ENCODE results near the gene ACSM6.

DNA sequence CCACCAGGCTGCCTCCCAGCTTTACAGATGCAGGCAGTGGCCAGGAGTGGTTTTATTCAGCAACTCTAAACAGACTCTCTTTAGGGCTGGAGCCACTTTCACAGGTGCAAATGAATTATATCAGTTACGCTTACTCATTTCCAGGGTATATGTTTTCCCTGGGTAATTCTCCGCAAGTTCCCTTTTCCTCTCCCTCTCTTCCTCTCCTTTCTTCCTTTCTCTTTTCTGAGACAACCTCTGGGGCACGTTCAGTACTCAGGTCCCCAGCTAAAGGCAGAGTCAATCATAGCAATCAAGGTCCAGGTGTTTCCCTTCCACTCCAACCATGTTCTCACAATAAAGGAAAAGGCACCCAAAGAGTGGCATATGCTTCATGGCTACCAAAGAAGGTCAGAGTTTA is 55.4 kb downstream of the ACSM6 start:
- TF ChIP-seq, protein P1, sequence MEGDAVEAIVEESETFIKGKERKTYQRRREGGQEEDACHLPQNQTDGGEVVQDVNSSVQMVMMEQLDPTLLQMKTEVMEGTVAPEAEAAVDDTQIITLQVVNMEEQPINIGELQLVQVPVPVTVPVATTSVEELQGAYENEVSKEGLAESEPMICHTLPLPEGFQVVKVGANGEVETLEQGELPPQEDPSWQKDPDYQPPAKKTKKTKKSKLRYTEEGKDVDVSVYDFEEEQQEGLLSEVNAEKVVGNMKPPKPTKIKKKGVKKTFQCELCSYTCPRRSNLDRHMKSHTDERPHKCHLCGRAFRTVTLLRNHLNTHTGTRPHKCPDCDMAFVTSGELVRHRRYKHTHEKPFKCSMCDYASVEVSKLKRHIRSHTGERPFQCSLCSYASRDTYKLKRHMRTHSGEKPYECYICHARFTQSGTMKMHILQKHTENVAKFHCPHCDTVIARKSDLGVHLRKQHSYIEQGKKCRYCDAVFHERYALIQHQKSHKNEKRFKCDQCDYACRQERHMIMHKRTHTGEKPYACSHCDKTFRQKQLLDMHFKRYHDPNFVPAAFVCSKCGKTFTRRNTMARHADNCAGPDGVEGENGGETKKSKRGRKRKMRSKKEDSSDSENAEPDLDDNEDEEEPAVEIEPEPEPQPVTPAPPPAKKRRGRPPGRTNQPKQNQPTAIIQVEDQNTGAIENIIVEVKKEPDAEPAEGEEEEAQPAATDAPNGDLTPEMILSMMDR (IDR thresholded peaks at IDR 0.05): no peak
- TF ChIP-seq POLR2A (IDR thresholded peaks at IDR 0.05): no peak

All from heart left ventricle (tissue), 13 donors.